ENCODE results near the gene KRTAP2-4.
"Not testable (repeated sequence)": the region's sequence is repeated elsewhere in the genome, so short reads cannot be mapped to it uniquely, and the experiment has no call there.

KRTAP2-4 gene

GRCh38 chr17:41037853-41038350 lies 27.8 kb downstream of the KRTAP2-4 start:
- DNase-seq (ENCODE audit: low read depth, low spot score): no peak

- not testable (repeated sequence) for DNase-seq (ENCODE audit: low read depth, low spot score)
These were observed 31.2 kb downstream of the KRTAP2-4 start, which contains the start of gene KRTAP1-3 for GRCh38 chr17:41034346-41034935. Gene KRTAP1-3 (minus strand): TSS chr17:41034874. CDS start chr17:41034821, 53 bp downstream.

GRCh38 chr17:41029633-41030245 lies 35.9 kb downstream of the KRTAP2-4 start, which contains the start of gene KRTAP1-4:
Gene KRTAP1-4 (minus strand): TSS chr17:41030195. CDS start chr17:41030078, 117 bp downstream.
- DNase-seq (ENCODE audit: low read depth, low spot score): no peak

- no peak for DNase-seq (ENCODE audit: low read depth, low spot score)
These were observed 38.8 kb downstream of the KRTAP2-4 start, which contains the start of gene KRTAP1-5 for GRCh38 chr17:41026715-41027471. Gene KRTAP1-5 (minus strand): TSS chr17:41027208. CDS start chr17:41027155, 53 bp downstream.

- no peak for DNase-seq (ENCODE audit: low read depth, low spot score)
These were observed 41.0 kb downstream of the KRTAP2-4 start for GRCh38 chr17:41024697-41025096.

GRCh38 chr17:41020336-41020735 lies 45.3 kb downstream of the KRTAP2-4 start:
- DNase-seq (ENCODE audit: low read depth, low spot score): no peak

- DNase-seq (ENCODE audit: low read depth, low spot score): no peak
These were observed 46.3 kb downstream of the KRTAP2-4 start for GRCh38 chr17:41019415-41019814.

- DNase-seq (ENCODE audit: low read depth, low spot score): no peak
These were observed 47.1 kb downstream of the KRTAP2-4 start for GRCh38 chr17:41018541-41018940.

- DNase-seq (ENCODE audit: low read depth, low spot score): no peak
These were observed 49.0 kb downstream of the KRTAP2-4 start for GRCh38 chr17:41016578-41017215.

GRCh38 chr17:41015454-41015853 lies 50.2 kb downstream of the KRTAP2-4 start:
- no peak for DNase-seq (ENCODE audit: low read depth, low spot score)

All from brain pericyte (primary cell).